Superior temporal gyrus (tissue), 1 donor: ENCODE measurements around the gene SLC12A9.

Experiments used
- DNase-seq: peaks from one replicate; pipeline ENCODE4 v3.0.0-alpha.2; 2016; ENCODE audit errors: extremely low spot score

SLC12A9 gene

DNA sequence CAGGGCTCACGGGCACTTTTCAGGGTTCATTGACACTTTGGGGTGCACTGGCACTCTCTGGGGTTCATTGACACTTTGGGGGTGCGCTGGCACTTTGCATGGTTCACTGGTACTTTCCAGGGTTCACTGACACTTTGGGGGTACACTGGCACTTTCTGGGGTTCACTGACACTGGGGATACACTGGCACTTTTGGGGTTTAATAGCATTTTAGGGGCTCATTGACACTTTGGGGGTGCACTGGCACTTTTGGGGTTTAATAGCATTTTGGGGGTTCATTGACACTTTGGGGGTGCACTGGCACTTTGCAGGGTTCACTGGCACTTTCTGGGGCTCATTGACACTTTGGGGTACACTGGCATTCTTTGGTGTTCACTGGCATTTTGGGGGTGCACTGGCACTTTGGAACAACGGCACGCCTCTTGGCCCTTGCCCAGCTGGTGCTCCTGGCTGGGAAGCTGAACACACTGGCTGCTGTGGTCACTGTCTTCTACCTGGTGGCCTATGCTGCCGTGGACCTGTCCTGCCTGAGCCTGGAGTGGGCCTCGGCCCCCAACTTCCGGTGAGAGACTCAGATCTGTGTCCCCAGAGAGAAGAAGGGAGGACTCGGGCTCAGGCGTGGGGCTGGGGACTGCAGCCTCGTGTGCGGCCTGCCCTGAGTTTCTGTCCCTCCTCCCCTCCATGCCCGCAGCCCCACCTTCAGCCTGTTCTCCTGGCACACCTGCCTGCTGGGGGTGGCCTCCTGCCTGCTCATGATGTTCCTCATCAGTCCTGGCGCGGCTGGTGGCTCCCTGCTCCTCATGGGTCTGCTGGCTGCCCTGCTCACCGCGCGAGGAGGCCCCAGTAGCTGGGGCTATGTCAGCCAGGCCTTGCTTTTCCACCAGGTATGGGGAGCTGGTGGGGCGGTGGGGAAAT is 8.4 kb downstream of the SLC12A9 start:
- no peak for DNase-seq

- no peak for DNase-seq
These were observed 9.1 kb downstream of the SLC12A9 start for GRCh38 chr7:100861616-100861985.

GRCh38 chr7:100863406-100863950 is 11.0 kb downstream of the SLC12A9 start:
- peak; percentile 53 for DNase-seq

- DNase-seq = no peak
These were observed 11.8 kb downstream of the SLC12A9 start for GRCh38 chr7:100864263-100864845.

GRCh38 chr7:100865372-100865911 is 12.9 kb downstream of the SLC12A9 start:
- no peak for DNase-seq

DNA sequence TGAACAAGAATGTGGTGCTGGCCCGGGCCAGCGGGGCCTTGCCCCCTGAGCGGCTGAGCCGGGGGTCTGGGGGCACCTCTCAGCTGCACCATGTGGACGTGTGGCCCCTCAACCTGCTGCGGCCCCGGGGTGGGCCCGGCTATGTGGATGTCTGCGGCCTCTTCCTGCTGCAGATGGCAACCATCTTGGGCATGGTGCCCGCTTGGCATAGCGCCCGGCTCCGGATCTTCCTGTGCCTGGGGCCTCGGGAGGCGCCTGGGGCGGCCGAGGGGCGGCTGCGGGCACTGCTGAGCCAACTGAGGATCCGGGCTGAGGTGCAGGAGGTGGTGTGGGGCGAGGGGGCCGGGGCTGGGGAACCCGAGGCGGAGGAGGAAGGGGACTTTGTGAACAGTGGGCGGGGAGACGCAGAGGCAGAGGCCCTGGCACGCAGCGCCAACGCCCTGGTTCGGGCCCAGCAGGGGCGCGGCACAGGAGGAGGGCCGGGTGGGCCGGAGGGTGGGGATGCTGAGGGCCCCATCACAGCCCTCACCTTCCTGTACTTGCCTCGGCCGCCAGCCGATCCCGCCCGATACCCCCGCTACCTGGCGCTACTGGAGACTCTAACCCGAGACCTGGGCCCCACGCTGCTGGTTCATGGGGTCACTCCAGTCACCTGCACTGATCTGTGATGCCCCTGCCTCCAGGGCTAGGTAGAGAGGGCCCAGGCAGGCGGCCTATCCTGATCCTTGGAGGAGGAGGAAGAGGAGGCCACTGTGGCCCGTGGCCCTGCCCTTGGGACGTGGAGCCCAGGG is 13.6 kb downstream of the SLC12A9 start:
- DNase-seq = peak; percentile 79

- no peak for DNase-seq
These were observed 14.2 kb downstream of the SLC12A9 start for GRCh38 chr7:100866729-100867039.

DNA sequence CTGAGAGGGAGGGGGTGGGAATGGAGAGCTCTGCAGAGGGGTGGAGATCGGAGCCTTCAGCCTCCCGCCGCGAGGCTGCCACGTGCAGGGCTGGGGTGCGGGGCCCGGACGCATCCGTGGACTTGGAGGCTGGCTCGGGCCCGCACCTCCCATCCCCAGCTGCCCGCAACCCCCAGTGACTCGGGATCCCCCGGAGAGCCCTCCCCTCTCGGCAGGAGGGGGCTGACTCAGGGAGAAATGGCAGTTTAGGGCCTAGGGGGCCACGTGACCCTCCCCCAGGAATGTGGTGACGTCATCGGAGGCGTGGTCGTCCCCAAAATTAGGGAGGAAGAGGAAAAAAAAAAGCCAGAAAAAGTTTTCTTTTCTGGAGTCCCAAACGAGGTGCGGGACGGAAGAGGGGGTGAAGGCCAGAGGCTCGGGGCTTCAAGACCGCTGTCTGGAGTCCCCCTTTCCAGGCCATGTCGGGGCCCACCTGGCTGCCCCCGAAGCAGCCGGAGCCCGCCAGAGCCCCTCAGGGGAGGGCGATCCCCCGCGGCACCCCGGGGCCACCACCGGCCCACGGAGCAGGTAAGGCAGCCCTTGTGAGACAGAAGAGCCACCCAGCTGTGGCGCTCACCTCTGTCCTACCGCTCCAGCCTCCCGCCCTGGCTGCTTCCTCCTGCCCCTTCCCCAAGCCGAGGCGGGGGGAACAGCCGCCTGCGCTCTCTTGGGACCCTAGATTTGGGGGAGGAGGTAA is 14.7 kb downstream of the SLC12A9 start, which contains the start of gene TRIP6:
Gene TRIP6 (plus strand): TSS at position 348 of the 736 bp plus-strand sequence. CDS start 111 bp downstream, at position 459.
- peak; percentile 75 for DNase-seq

- no peak for DNase-seq
These were observed 15.4 kb downstream of the SLC12A9 start for GRCh38 chr7:100867776-100868485.

GRCh38 chr7:100873599-100874299 is 21.2 kb downstream of the SLC12A9 start:
- no peak for DNase-seq

DNA sequence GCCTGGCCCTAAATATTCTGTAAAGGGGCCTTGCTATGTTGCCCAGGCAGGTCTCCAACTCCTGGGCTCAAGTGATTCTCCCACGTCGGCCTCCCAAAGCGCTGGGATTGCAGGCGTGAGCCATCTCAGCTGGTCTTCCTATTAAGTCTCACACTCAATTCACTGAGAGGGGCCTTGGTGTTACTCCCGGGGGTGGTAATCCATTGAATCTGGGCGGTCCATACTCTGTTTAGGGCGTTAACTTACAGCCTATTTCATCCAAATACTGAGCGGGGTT is 21.7 kb downstream of the SLC12A9 start:
- DNase-seq = no peak

- peak; percentile 99 for DNase-seq
These were observed 22.3 kb downstream of the SLC12A9 start, which contains the start of gene SRRT for GRCh38 chr7:100874577-100875355. TSS of gene SRRT (plus strand) at chr7:100875103. CDS start at chr7:100875591, 488 bp downstream.

- DNase-seq = no peak
These were observed 22.8 kb downstream of the SLC12A9 start for GRCh38 chr7:100875356-100875751.

DNA sequence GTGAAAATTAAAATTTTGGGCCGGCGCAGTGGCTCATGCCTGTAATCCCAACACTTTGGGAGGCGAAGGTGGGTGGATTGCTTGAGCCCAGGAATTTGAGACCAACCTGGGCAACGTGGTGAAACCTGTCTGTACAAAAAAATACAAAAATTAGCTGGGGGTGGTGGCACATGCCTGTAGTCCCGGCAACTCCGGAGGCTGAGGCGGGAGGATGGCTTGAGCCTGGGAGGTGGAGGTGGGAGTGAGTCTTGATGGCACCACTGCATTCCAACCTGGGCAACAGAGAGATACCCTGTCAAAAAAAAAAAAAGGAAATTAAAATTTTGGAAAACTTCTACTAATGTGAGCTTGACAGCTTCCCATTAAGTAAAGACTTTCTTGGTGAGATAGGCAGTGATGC is 25.5 kb downstream of the SLC12A9 start:
- no peak for DNase-seq

- no peak for DNase-seq
These were observed 26.2 kb downstream of the SLC12A9 start for GRCh38 chr7:100878685-100879084.

DNA sequence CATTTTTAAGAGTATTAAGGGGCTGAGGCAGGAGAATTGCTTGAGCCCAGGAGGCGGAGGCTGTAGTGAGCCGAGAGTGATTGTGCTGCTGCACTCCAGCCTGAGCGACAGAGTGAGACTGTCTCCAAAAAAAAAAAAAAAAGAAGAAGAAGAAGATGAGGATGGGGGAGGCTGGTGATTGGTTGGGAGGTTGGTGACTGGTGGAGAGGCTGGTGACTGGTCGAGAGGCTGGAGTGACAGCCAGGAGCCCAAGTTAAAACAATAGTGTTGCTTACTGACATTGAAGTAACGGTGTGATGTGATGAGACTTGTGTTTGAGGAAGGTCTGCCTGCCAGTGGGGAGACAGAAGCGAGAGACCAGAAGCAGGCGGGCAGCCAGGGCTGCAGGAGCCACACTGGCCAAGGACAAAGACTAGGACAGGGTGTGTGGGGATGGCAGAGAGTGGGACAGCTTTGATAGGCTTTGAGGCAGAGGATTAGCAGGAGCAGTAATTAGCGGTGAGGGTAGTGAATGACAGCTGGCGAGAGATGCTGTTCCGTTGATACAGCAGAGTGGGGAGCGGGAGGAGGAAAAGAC is 27.3 kb downstream of the SLC12A9 start:
- no peak for DNase-seq

GRCh38 chr7:100880645-100881044 is 28.1 kb downstream of the SLC12A9 start:
- no peak for DNase-seq

GRCh38 chr7:100881136-100881535 is 28.6 kb downstream of the SLC12A9 start:
- no peak for DNase-seq

- DNase-seq = no peak
These were observed 29.7 kb downstream of the SLC12A9 start for GRCh38 chr7:100882201-100882600.
